SK-N-SH (cell line): ENCODE data around the gene MAGI2. TPM values are rescaled to one million over a fixed set of nuclear protein-coding genes. Genes with fewer than 3 reads are reported as not detected.

Source experiments
- CTCF ChIA-PET: fragments of 300-600, 350-600 bp; formaldehyde crosslinking; extraction: SDS; loops from one replicate; lab custom pipeline; 2021; lab: Yijun Ruan, JAX
- POLR2A ChIA-PET: fragments of 350-600 bp; sonication (Branson Sonifier 250); formaldehyde crosslinking; extraction: SDS; loops from one replicate; lab custom pipeline; 2020; ENCODE audit warnings: antibody characterized with exemption, inconsistent platforms; lab: Yijun Ruan, JAX
- DNase-seq: peaks from one replicate; pipeline ENCODE4 v3.0.0; 2012
- H2AFZ ChIP-seq: fragments of 200-600 bp; sonication (generic); 2 replicates; pipeline ENCODE4 v1.8.1; 2016; ENCODE audit warnings: antibody characterized with exemption, mild to moderate bottlenecking, low read depth
- H3F3A ChIP-seq: fragments of 200-600 bp; sonication (generic); replicated peaks from 2 replicates; pipeline ENCODE3; 2016; ENCODE audit warnings: antibody characterized with exemption, mild to moderate bottlenecking; ENCODE audit not compliant: insufficient read depth
- H3K27ac ChIP-seq, 2 experiments: fragments of 200-500 bp in 1 of 2; fragments of 200-600 bp in 1 of 2; sonication (Bioruptor generic) in 1 of 2; sonication (generic), shearing (Covaris generic) in 1 of 2; 2 replicates each; pipeline versions ENCODE4 v1.5.1 to v1.6.1; 2014 to 2016; ENCODE audit warnings: low read depth in 2 of 2, inconsistent platforms in 1 of 2, low read length in 1 of 2, mild to moderate bottlenecking in 1 of 2, mixed read lengths in 1 of 2
- H3K27me3 ChIP-seq: fragments of 200-600 bp; sonication (generic), shearing (Covaris generic); 2 replicates; pipeline ENCODE4 v1.6.1; 2016; ENCODE audit warnings: mixed run types; ENCODE audit not compliant: insufficient read depth
- H3K36me3 ChIP-seq, 2 experiments: fragments of 200-500 bp in 1 of 2; fragments of 200-600 bp in 1 of 2; sonication (Bioruptor generic) in 1 of 2; sonication (generic) in 1 of 2; replicated peaks in 1 of 2; 2 replicates each; pipeline versions ENCODE3 to v1.5.1; 2014 to 2016; ENCODE audit warnings: low read length in 1 of 2, mild to moderate bottlenecking in 1 of 2; ENCODE audit not compliant: insufficient read depth in 2 of 2, control insufficient read depth in 1 of 2
- H3K4me1 ChIP-seq, 2 experiments: fragments of 200-500 bp in 1 of 2; fragments of 200-600 bp in 1 of 2; sonication (Bioruptor generic) in 1 of 2; sonication (generic), shearing (Covaris generic) in 1 of 2; 2 replicates each; pipeline versions ENCODE4 v1.5.1 to v1.6.1; 2014 to 2016; ENCODE audit warnings: low read depth in 1 of 2, low read length in 1 of 2, mixed run types in 1 of 2; ENCODE audit not compliant: insufficient read depth in 2 of 2, control insufficient read depth in 1 of 2
- H3K4me2 ChIP-seq: fragments of 200-600 bp; sonication (generic), shearing (Covaris generic); 2 replicates; pipeline ENCODE4 v1.6.1; 2017; ENCODE audit warnings: mixed run types
- H3K4me3 ChIP-seq, 2 experiments: fragments of 200-500 bp in 1 of 2; fragments of 200-600 bp in 1 of 2; sonication (Bioruptor generic) in 1 of 2; sonication (generic), shearing (Covaris generic) in 1 of 2; 2 replicates each; pipeline versions ENCODE4 v1.5.1 to v1.8.1; 2014 to 2016; ENCODE audit warnings: low read depth in 2 of 2, inconsistent platforms in 1 of 2, low read length in 1 of 2, mild to moderate bottlenecking in 1 of 2, mixed read lengths in 1 of 2, moderate library complexity in 1 of 2
- H3K79me2 ChIP-seq: fragments of 200-600 bp; sonication (generic); 2 replicates; pipeline ENCODE4 v1.8.1; 2017; ENCODE audit warnings: mild to moderate bottlenecking; ENCODE audit not compliant: insufficient read depth
- H3K9ac ChIP-seq: fragments of 200-600 bp; sonication (generic); 2 replicates; pipeline ENCODE4 v1.6.1; 2017; ENCODE audit warnings: mixed run types
- H3K9me2 ChIP-seq: fragments of 200-600 bp; sonication (generic); 2 replicates; pipeline ENCODE4 v1.6.1; 2017; ENCODE audit warnings: mixed run types
- H3K9me3 ChIP-seq: fragments of 200-600 bp; sonication (generic); 2 replicates; pipeline ENCODE4 v1.6.1; 2017; ENCODE audit warnings: mixed run types, mild to moderate bottlenecking, moderate library complexity
- H4K20me1 ChIP-seq: fragments of 200-600 bp; sonication (generic); 2 replicates; pipeline ENCODE4 v1.6.1; 2017; ENCODE audit warnings: mild to moderate bottlenecking, mixed run types; ENCODE audit not compliant: insufficient read depth
- CHD2 ChIP-seq: fragments of 150-350 bp; IDR thresholded peaks from 2 replicates; pipeline ENCODE4 v1.6.1; 2018; ENCODE audit warnings: low read length; ENCODE audit not compliant: partially characterized antibody
- FOXJ3 ChIP-seq: sonication (generic); formaldehyde crosslinking; IDR thresholded peaks from 2 replicates; pipeline ENCODE4 v1.5.1; 2020; ENCODE audit warnings: mild to moderate bottlenecking, missing genetic modification reagents
- FOXM1 ChIP-seq: IDR thresholded peaks from 2 replicates; pipeline ENCODE4 v1.4.0; 2012; ENCODE audit warnings: low read depth, mild to moderate bottlenecking
- GABPA ChIP-seq: IDR thresholded peaks from 2 replicates; pipeline ENCODE4 v1.4.0; 2012; ENCODE audit warnings: low read depth, mild to moderate bottlenecking
- JUND ChIP-seq: IDR thresholded peaks from 2 replicates; pipeline ENCODE4 v1.4.0; 2012
- NRF1 ChIP-seq: IDR thresholded peaks from 2 replicates; pipeline ENCODE4 v1.6.1; 2012; ENCODE audit warnings: low read depth, mild to moderate bottlenecking, low read length
- POLR2AphosphoS5 ChIP-seq: IDR thresholded peaks from 2 replicates; pipeline ENCODE4 v1.6.1; 2012; ENCODE audit warnings: low read depth, low read length
- RXRA ChIP-seq: IDR thresholded peaks from 2 replicates; pipeline ENCODE4 v1.4.0; 2012; ENCODE audit warnings: low read depth, mild to moderate bottlenecking, borderline replicate concordance
- SIN3A ChIP-seq: IDR thresholded peaks from 2 replicates; pipeline ENCODE4 v1.6.1; 2012; ENCODE audit warnings: low read depth, mild to moderate bottlenecking, low read length, moderate library complexity, borderline replicate concordance
- WGBS: methylation state at CpG from one replicate; pipeline ENCODE4 v1.1.6; 2017; ENCODE audit warnings: low lambda C conversion rate; 5-methylcytosine and 5-hydroxymethylcytosine counted together
- polyA plus RNA-seq, 3 experiments: library from polyadenylated mRNA; depleted of rRNA; stranded (reverse); fragments of >200 nt; gene quantifications; 2 replicates each; pipeline ENCODE4 v1.2.3, GENCODE V29; 2012
- TF ChIP-seq, protein P1 (sequence below): fragments of 200-600 bp; sonication (generic); IDR thresholded peaks from 2 replicates; pipeline ENCODE4 v1.6.1; 2017; ENCODE audit warnings: antibody characterized with exemption, mild to moderate bottlenecking, moderate library complexity
- TF ChIP-seq, protein P2 (sequence below): IDR thresholded peaks from 2 replicates; pipeline ENCODE4 v1.4.0; 2012; ENCODE audit warnings: low read depth, borderline replicate concordance
- TF ChIP-seq, protein P3 (sequence below): IDR thresholded peaks from 2 replicates; pipeline ENCODE4 v1.4.0; 2012; ENCODE audit warnings: low read depth, borderline replicate concordance
- TF ChIP-seq, protein P4 (sequence below): IDR thresholded peaks from 2 replicates; pipeline ENCODE4; 2012

The MAGI2 gene
- polyA plus RNA-seq, 1 of the 3 experiments (the other 2 are of a cell fraction) = 1.1 TPM

DNA sequence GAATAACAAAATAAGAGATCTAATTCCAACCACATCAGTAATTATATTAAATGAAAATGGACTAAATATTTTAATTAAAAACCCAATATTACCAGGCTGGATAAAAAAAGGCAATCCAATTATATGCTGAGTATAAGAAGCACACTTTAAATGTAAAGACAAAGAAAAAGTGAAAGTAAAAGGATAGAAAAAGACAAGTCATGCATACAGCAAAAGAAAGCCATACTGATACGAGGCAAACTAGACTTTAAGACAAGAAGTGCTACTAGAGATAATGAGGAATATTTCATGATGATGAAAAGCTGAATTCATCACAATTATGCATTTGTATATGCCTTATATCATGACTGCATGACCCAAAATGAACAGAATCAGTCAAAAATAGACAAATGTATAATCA, 1026.3 kb downstream of the MAGI2 start (continued):
- TF ChIP-seq SIN3A (no peak), RXRA (no peak), FOXJ3 (CRISPR knock-in tag) (no peak)

DNA sequence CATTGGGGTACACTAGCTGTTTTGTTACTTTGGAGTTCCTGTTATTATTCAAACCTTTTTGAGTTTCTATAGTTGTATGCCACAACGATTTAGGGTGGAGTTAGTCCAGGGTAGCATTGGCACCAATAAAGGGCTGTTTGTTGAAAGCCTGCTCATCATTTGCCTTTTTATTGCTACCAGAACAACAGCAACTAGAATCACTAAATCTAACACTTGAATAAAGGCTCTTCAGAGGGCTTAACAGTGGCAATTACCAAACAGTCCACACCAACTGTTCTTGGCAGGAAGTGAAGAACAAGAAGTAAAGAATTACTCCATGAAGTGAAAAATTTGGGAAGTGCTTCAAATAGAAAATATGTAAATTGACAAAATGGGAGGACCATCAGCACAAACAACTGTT, 1033.5 kb downstream of the MAGI2 start:
- Histone ChIP-seq H3K27ac (no peak overlapping the region), H3K36me3 (no peaks in the 10 kb centered on the region), H3K4me2 (no peak overlapping the region), H3K4me3 (no peak overlapping the region), H3K27me3 (no peaks in the 10 kb centered on the region), H2AFZ (no peak overlapping the region), H3K4me1 (no peaks in the 10 kb centered on the region; a peak in 1 of 4 replicates), H3F3A (no peaks in the 10 kb centered on the region), H3K9ac (no peak overlapping the region), H3K9me3 (no peaks in the 10 kb centered on the region), H4K20me1 (no peaks in the 10 kb centered on the region), H3K9me2 (no peaks in the 10 kb centered on the region), H3K79me2 (no peaks in the 10 kb centered on the region)
- TF ChIP-seq JUND = no peak
- TF ChIP-seq, protein P1, sequence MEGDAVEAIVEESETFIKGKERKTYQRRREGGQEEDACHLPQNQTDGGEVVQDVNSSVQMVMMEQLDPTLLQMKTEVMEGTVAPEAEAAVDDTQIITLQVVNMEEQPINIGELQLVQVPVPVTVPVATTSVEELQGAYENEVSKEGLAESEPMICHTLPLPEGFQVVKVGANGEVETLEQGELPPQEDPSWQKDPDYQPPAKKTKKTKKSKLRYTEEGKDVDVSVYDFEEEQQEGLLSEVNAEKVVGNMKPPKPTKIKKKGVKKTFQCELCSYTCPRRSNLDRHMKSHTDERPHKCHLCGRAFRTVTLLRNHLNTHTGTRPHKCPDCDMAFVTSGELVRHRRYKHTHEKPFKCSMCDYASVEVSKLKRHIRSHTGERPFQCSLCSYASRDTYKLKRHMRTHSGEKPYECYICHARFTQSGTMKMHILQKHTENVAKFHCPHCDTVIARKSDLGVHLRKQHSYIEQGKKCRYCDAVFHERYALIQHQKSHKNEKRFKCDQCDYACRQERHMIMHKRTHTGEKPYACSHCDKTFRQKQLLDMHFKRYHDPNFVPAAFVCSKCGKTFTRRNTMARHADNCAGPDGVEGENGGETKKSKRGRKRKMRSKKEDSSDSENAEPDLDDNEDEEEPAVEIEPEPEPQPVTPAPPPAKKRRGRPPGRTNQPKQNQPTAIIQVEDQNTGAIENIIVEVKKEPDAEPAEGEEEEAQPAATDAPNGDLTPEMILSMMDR = no peak
- no peak for TF ChIP-seq NRF1
- TF ChIP-seq FOXM1 = no peak
- TF ChIP-seq, protein P2, sequence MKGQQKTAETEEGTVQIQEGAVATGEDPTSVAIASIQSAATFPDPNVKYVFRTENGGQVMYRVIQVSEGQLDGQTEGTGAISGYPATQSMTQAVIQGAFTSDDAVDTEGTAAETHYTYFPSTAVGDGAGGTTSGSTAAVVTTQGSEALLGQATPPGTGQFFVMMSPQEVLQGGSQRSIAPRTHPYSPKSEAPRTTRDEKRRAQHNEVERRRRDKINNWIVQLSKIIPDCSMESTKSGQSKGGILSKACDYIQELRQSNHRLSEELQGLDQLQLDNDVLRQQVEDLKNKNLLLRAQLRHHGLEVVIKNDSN = no peak
- no peak for TF ChIP-seq GABPA
- TF ChIP-seq, protein P3, sequence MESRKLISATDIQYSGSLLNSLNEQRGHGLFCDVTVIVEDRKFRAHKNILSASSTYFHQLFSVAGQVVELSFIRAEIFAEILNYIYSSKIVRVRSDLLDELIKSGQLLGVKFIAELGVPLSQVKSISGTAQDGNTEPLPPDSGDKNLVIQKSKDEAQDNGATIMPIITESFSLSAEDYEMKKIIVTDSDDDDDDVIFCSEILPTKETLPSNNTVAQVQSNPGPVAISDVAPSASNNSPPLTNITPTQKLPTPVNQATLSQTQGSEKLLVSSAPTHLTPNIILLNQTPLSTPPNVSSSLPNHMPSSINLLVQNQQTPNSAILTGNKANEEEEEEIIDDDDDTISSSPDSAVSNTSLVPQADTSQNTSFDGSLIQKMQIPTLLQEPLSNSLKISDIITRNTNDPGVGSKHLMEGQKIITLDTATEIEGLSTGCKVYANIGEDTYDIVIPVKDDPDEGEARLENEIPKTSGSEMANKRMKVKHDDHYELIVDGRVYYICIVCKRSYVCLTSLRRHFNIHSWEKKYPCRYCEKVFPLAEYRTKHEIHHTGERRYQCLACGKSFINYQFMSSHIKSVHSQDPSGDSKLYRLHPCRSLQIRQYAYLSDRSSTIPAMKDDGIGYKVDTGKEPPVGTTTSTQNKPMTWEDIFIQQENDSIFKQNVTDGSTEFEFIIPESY = no peak
- ChIA-PET POLR2A (no interaction called here), CTCF (interaction anchor here (0.7 to 1.6 kb wide), 5 partner anchors 9 to 67 kb away, joined by 3 read pairs; no protein-coding TSS in a partner anchor)
- 23% methylated on average over 1 of the region's 1 CpG for WGBS
- no peak for DNase-seq

DNA sequence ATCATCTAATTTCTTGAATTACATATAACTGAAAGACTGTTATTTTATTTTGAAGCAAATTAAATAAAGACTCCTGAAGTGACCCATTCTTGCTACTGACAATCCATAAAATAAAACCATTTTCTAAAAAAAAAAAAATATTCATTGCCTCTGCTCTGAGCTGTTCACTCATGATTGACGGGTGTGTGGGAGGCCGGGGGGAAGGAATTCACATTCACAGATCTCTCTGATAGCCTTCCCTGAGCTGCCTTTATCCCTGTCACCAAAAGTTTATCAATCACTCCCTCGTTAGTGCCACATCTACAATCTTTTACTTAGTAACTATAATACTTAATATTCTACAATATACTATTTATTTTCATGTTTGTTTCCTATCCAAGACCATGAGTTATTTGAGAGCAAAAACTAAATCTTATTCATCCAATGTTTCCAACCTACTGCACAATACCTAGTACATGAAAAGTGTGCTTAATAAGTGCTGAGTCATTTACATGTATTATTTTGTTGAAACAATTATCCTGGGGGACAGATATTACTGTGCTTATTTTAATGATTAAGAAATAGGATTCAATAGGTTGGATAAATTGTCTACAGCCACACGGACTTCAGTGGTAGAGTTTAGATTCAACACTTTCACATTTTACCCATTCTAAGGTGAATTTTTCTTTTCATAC, 1036.2 kb downstream of the MAGI2 start:
- Histone ChIP-seq H3K4me1 (no peaks in the 10 kb centered on the region; a peak in 1 of 4 replicates), H3K4me3 (no peak overlapping the region), H3K36me3 (no peaks in the 10 kb centered on the region), H3K79me2 (no peaks in the 10 kb centered on the region), H3F3A (no peaks in the 10 kb centered on the region), H3K9me2 (no peaks in the 10 kb centered on the region), H3K9me3 (no peaks in the 10 kb centered on the region), H3K27ac (no peak overlapping the region), H2AFZ (no peak overlapping the region), H3K27me3 (no peaks in the 10 kb centered on the region), H3K9ac (no peak overlapping the region), H3K4me2 (no peak overlapping the region), H4K20me1 (no peaks in the 10 kb centered on the region)
- WGBS = 64% methylated on average over 4 of the region's 4 CpGs
- no peak for DNase-seq
- ChIA-PET CTCF (no interaction called here), POLR2A (no interaction called here)
- TF ChIP-seq, protein P2 = no peak
- TF ChIP-seq CHD2 (no peak), GABPA (no peak), RXRA (no peak), POLR2AphosphoS5 (no peak)
- TF ChIP-seq, protein P4, sequence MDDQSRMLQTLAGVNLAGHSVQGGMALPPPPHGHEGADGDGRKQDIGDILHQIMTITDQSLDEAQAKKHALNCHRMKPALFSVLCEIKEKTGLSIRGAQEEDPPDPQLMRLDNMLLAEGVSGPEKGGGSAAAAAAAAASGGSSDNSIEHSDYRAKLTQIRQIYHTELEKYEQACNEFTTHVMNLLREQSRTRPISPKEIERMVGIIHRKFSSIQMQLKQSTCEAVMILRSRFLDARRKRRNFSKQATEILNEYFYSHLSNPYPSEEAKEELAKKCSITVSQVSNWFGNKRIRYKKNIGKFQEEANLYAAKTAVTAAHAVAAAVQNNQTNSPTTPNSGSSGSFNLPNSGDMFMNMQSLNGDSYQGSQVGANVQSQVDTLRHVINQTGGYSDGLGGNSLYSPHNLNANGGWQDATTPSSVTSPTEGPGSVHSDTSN = no peak
- TF ChIP-seq, protein P1 = no peak
